ENCODE data around the gene TBX15. TPM values are rescaled to one million over a fixed set of nuclear protein-coding genes. Genes with fewer than 3 reads are reported as not detected.

The TBX15 gene
- total and polyA plus RNA-seq, 2 experiments from 2014 or later = 0.21 TPM; not detected in 1

- TF ChIP-seq, protein P1, sequence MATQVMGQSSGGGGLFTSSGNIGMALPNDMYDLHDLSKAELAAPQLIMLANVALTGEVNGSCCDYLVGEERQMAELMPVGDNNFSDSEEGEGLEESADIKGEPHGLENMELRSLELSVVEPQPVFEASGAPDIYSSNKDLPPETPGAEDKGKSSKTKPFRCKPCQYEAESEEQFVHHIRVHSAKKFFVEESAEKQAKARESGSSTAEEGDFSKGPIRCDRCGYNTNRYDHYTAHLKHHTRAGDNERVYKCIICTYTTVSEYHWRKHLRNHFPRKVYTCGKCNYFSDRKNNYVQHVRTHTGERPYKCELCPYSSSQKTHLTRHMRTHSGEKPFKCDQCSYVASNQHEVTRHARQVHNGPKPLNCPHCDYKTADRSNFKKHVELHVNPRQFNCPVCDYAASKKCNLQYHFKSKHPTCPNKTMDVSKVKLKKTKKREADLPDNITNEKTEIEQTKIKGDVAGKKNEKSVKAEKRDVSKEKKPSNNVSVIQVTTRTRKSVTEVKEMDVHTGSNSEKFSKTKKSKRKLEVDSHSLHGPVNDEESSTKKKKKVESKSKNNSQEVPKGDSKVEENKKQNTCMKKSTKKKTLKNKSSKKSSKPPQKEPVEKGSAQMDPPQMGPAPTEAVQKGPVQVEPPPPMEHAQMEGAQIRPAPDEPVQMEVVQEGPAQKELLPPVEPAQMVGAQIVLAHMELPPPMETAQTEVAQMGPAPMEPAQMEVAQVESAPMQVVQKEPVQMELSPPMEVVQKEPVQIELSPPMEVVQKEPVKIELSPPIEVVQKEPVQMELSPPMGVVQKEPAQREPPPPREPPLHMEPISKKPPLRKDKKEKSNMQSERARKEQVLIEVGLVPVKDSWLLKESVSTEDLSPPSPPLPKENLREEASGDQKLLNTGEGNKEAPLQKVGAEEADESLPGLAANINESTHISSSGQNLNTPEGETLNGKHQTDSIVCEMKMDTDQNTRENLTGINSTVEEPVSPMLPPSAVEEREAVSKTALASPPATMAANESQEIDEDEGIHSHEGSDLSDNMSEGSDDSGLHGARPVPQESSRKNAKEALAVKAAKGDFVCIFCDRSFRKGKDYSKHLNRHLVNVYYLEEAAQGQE (IDR thresholded peaks at IDR 0.05; ENCODE audit: unreplicated experiment) = no peak
- no peak for TF ChIP-seq ZNF331 (CRISPR knock-in tag; IDR thresholded peaks at IDR 0.05; ENCODE audit: low read depth)
- peak; percentile 67 for TF ChIP-seq EZH2phosphoT487 (IDR thresholded peaks at IDR 0.05; ENCODE audit: unreplicated experiment)
- TF ChIP-seq STAT1 (IDR thresholded peaks at IDR 0.05; ENCODE audit: unreplicated experiment) = no peak
Observed at GRCh38 chr1:118982821-118983557, 5.2 kb downstream of the TBX15 start (continued).

DNA sequence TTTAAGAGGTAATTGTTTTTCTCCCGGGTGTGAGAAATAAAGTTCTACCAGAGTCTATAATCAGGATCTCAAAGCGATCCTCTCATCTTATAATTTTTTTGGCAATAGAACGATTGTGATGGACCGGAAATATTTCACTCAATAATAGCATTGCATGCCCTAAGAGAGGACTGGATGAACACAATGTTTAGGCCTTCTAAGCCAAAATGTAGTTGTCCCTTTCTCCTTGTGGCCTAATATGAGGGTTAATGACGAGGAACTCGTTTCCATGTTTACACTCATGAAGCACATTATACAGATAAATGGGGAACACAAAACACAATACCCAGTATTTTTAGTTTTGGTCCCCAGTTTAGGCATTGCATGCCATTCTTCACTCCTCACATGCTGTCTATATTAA, 5.9 kb downstream of the TBX15 start:
- H3K27me3 Mint-ChIP-seq (ENCODE audit: insufficient read depth, low read depth, poor library complexity) = peaks cover 98% of the 10 kb centered on the region
- no peak overlapping the region for H3K4me3 ChIP-seq
- TF ChIP-seq, protein P2, sequence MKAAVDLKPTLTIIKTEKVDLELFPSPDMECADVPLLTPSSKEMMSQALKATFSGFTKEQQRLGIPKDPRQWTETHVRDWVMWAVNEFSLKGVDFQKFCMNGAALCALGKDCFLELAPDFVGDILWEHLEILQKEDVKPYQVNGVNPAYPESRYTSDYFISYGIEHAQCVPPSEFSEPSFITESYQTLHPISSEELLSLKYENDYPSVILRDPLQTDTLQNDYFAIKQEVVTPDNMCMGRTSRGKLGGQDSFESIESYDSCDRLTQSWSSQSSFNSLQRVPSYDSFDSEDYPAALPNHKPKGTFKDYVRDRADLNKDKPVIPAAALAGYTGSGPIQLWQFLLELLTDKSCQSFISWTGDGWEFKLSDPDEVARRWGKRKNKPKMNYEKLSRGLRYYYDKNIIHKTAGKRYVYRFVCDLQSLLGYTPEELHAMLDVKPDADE (IDR thresholded peaks at IDR 0.05) = no peak
- TF ChIP-seq CREB1 (CRISPR knock-in tag; IDR thresholded peaks at IDR 0.05; ENCODE audit: low read depth) = no peak
- TF ChIP-seq, protein P1 (IDR thresholded peaks at IDR 0.05; ENCODE audit: unreplicated experiment) = no peak
- no peak for TF ChIP-seq NANOG (IDR thresholded peaks at IDR 0.05; ENCODE audit: borderline replicate concordance)
- no peak for TF ChIP-seq EZH2phosphoT487 (IDR thresholded peaks at IDR 0.05; ENCODE audit: unreplicated experiment)
- no peak for TF ChIP-seq ZNF462 (CRISPR knock-in tag; IDR thresholded peaks at IDR 0.05)
- no peak for TF ChIP-seq STAT1 (IDR thresholded peaks at IDR 0.05; ENCODE audit: unreplicated experiment)
- TF ChIP-seq JUNB (IDR thresholded peaks at IDR 0.05; ENCODE audit: unreplicated experiment) = no peak
- TF ChIP-seq ZNF331 (CRISPR knock-in tag; IDR thresholded peaks at IDR 0.05; ENCODE audit: low read depth) = no peak

More for the DNA sequence above, 5.9 kb downstream of the TBX15 start:
- peaks cover 25% of the 10 kb centered on the region; the same call in 1 of the 2 replicates for H4K20me1 ChIP-seq (replicated peaks; ENCODE audit: insufficient read depth)
- Mint-ChIP-seq H3K36me3 (ENCODE audit: low read depth) (no peaks in the 10 kb centered on the region), H3K27ac (no peak overlapping the region), H3K4me3 (no peak overlapping the region), H3K9me3 (peaks cover 9% of the 10 kb centered on the region), H3K4me1 (peaks cover 54% of the 10 kb centered on the region)
- H3K9me2 ChIP-seq (ENCODE audit: insufficient read depth) = no peaks in the 10 kb centered on the region
- DNase-seq (ENCODE audit: low spot score) (no peak), ATAC-seq (no peak)
- H3K4me1 ChIP-seq (ENCODE audit: insufficient read depth) = peaks cover 53% of the 10 kb centered on the region
- no peak overlapping the region for H3K27ac ChIP-seq (ENCODE audit: low read depth)
- no peaks in the 10 kb centered on the region; the same call in 1 of the 2 replicates for H3K36me3 ChIP-seq (ENCODE audit: insufficient read depth)
- no peak overlapping the region for H2AFZ ChIP-seq
- H3F3A ChIP-seq (replicated peaks; ENCODE audit: low read depth) = peaks cover 20% of the 10 kb centered on the region
- H3K4me2 ChIP-seq = no peak overlapping the region
- H3K79me2 ChIP-seq (replicated peaks; ENCODE audit: insufficient read depth) = no peaks in the 10 kb centered on the region
- H3K27me3 ChIP-seq (ENCODE audit: insufficient read depth) = peaks cover 100% of the 10 kb centered on the region

Measured in GM23338 (cell line).